ENCODE results near the gene MS4A15.

The MS4A15 gene

DNA sequence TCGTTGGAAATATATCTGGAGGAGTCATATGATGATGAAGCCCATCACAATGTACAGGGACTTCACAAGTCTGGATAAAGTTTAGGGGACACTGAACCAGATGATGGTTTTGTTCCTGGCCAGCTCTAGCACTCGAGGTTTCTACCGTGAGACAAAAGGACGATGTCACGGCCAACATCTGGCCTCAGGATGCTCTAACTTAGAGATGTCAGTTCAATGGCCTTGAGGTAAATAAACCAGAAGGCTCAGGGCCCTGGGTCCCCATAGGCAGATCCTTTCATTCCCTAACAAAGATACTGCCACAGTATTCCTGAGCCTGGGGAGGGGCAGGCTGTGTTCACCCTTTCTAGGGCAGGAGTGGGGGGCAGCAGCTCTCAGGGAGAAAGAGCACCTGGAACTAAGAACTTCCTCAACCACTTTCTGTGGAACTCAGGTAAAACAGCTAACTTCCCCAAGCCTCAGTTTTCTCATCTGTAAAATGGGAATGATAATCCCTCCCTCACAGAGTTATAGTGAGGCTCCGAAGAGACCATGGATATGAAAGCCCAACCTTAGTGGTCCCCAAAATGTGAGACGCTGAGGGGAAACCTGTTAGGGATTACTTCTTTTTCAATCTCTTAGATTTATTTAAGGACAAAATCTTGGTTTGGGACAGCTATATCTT is 46.7 kb downstream of the MS4A15 start:
- TF ChIP-seq, protein P1, sequence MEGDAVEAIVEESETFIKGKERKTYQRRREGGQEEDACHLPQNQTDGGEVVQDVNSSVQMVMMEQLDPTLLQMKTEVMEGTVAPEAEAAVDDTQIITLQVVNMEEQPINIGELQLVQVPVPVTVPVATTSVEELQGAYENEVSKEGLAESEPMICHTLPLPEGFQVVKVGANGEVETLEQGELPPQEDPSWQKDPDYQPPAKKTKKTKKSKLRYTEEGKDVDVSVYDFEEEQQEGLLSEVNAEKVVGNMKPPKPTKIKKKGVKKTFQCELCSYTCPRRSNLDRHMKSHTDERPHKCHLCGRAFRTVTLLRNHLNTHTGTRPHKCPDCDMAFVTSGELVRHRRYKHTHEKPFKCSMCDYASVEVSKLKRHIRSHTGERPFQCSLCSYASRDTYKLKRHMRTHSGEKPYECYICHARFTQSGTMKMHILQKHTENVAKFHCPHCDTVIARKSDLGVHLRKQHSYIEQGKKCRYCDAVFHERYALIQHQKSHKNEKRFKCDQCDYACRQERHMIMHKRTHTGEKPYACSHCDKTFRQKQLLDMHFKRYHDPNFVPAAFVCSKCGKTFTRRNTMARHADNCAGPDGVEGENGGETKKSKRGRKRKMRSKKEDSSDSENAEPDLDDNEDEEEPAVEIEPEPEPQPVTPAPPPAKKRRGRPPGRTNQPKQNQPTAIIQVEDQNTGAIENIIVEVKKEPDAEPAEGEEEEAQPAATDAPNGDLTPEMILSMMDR (IDR thresholded peaks at IDR 0.05; ENCODE audit: borderline replicate concordance, control extremely low read depth, extremely low read depth, insufficient read depth, missing control alignments), result no peak
- in situ Hi-C loops (cut with MboI; ENCODE audit: low sequenced_read_pairs, unreplicated experiment), result no loop called here
- DNase-seq (ENCODE audit: low spot score), result no peak

DNA sequence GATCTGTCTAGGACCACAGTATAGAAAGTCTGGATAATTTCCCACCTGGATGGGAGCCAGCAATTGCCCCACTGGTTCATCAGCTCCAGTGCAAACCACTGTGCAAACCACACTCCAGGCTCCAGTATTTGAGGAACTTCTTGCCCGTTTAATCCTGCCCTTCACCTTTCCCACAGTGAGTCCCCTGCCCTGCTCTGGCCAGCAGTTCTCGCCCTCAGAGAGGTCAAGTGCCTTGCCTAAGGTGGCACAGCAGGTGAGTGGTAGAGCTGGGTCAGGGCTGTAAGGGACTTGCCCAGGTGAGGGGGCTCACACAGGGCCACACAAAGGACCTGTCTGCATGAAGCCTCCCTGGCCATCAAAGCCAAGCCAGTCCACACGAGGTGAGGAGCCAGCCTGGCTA is 52.6 kb downstream of the MS4A15 start:
- in situ Hi-C loops (cut with MboI; ENCODE audit: low sequenced_read_pairs, unreplicated experiment), result no loop called here
- DNase-seq (ENCODE audit: low spot score), result no peak

DNA sequence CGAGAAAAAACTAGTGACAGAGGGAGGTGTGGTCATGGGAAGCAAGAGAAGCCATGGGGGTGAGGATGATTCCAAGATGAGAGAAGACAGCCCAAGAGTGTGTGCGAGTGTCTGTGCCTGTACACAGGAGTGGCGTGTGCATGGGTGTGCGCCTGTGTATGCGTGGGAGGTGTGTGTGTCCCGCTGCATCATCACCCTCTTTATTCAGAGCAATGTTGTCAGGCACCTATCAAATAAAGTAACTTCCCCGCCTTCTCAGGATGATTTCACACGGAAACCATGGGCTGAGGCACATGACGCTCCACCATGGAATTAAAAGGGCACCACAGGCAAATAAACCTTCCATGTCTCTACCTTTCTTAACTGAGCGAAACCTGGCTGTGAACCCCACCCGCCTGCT is 53.0 kb downstream of the MS4A15 start:
- no peak for DNase-seq (ENCODE audit: low spot score)
- in situ Hi-C loops (cut with MboI; ENCODE audit: low sequenced_read_pairs, unreplicated experiment), result no loop called here
- TF ChIP-seq, protein P1 (IDR thresholded peaks at IDR 0.05; ENCODE audit: borderline replicate concordance, control extremely low read depth, extremely low read depth, insufficient read depth, missing control alignments), result no peak

More for the DNA sequence above, 52.6 kb downstream of the MS4A15 start:
- TF ChIP-seq, protein P1 (IDR thresholded peaks at IDR 0.05; ENCODE audit: borderline replicate concordance, control extremely low read depth, extremely low read depth, insufficient read depth, missing control alignments), result no peak

DNA sequence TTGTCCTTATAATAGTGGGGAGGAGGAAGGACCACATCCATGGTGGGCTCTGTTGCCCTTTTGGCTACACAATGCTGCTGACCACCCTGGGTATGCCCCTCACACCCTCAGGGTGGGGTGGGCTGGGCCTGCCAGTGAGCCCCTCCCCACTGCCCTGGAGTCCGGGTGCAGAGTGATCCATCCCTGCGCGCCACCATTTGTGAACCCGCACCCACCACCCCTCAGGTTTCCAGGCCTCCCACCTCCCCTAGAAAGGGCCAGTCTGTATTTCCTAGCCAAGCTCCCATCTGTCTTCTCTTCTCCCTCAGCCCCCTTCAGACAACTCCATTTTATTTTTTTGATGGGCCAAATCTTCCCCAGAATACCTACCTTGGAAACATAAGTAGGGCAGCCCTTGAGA is 53.5 kb downstream of the MS4A15 start:
- TF ChIP-seq, protein P1 (IDR thresholded peaks at IDR 0.05; ENCODE audit: borderline replicate concordance, control extremely low read depth, extremely low read depth, insufficient read depth, missing control alignments), result no peak
- in situ Hi-C loops (cut with MboI; ENCODE audit: low sequenced_read_pairs, unreplicated experiment), result no loop called here
- DNase-seq (ENCODE audit: low spot score), result no peak

DNA sequence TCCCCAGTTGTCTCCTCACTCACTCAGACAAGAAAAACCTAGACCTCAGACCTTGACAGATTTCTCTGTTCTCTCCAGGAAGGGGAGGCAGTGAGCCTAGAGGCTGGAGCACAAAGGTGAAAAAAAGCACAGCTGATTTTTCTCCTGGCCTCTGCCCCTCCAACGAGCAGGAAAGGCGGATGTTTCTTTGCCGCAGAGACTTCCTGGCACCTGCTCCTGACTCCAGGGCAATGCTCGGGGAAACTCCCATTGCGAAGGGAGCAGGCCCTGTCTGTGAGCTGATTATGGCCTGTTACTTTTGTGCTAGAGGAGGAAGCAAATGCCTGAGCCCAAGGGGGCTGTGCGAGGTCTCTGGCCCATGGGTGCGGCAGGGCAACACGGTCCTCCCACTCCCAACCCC is 53.9 kb downstream of the MS4A15 start:
- TF ChIP-seq, protein P1 (IDR thresholded peaks at IDR 0.05; ENCODE audit: borderline replicate concordance, control extremely low read depth, extremely low read depth, insufficient read depth, missing control alignments), result no peak
- in situ Hi-C loops (cut with MboI; ENCODE audit: low sequenced_read_pairs, unreplicated experiment), result no loop called here
- DNase-seq (ENCODE audit: low spot score), result no peak

DNA sequence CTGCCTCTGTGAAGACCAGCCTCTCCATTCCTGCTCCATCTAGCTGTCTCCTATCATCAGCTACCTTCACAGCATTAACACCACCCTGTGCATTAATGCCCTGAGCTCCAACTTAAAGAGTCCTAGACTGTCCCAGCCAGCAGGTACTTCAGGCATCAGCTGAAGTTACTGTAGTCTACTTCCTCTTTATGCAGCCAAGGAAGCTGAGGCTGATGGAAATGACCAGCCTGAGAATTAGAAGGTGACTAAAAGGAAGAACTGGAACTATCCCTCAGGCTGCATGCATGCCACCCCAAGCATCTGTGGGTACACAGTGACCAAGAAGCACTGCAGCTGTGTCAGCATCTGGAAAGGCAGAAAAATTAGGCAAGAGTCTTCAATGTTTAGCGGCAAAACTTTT is 56.7 kb downstream of the MS4A15 start:
- TF ChIP-seq, protein P1 (IDR thresholded peaks at IDR 0.05; ENCODE audit: borderline replicate concordance, control extremely low read depth, extremely low read depth, insufficient read depth, missing control alignments), result no peak
- no peak for DNase-seq (ENCODE audit: low spot score)
- in situ Hi-C loops (cut with MboI; ENCODE audit: low sequenced_read_pairs, unreplicated experiment), result no loop called here
